Cortex of kidney (tissue), 1 donor: ENCODE measurements around the gene ADAMTS6.
"Not testable (repeated sequence)": the region's sequence is repeated elsewhere in the genome, so short reads cannot be mapped to it uniquely, and the experiment has no call there.

ENCODE experiments used
- DNase-seq: peaks from one replicate; lab custom pipeline; 2025; lab: John Stamatoyannopoulos, UW

Gene ADAMTS6, protein sequence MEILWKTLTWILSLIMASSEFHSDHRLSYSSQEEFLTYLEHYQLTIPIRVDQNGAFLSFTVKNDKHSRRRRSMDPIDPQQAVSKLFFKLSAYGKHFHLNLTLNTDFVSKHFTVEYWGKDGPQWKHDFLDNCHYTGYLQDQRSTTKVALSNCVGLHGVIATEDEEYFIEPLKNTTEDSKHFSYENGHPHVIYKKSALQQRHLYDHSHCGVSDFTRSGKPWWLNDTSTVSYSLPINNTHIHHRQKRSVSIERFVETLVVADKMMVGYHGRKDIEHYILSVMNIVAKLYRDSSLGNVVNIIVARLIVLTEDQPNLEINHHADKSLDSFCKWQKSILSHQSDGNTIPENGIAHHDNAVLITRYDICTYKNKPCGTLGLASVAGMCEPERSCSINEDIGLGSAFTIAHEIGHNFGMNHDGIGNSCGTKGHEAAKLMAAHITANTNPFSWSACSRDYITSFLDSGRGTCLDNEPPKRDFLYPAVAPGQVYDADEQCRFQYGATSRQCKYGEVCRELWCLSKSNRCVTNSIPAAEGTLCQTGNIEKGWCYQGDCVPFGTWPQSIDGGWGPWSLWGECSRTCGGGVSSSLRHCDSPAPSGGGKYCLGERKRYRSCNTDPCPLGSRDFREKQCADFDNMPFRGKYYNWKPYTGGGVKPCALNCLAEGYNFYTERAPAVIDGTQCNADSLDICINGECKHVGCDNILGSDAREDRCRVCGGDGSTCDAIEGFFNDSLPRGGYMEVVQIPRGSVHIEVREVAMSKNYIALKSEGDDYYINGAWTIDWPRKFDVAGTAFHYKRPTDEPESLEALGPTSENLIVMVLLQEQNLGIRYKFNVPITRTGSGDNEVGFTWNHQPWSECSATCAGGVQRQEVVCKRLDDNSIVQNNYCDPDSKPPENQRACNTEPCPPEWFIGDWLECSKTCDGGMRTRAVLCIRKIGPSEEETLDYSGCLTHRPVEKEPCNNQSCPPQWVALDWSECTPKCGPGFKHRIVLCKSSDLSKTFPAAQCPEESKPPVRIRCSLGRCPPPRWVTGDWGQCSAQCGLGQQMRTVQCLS (N-terminal part only)

DNA sequence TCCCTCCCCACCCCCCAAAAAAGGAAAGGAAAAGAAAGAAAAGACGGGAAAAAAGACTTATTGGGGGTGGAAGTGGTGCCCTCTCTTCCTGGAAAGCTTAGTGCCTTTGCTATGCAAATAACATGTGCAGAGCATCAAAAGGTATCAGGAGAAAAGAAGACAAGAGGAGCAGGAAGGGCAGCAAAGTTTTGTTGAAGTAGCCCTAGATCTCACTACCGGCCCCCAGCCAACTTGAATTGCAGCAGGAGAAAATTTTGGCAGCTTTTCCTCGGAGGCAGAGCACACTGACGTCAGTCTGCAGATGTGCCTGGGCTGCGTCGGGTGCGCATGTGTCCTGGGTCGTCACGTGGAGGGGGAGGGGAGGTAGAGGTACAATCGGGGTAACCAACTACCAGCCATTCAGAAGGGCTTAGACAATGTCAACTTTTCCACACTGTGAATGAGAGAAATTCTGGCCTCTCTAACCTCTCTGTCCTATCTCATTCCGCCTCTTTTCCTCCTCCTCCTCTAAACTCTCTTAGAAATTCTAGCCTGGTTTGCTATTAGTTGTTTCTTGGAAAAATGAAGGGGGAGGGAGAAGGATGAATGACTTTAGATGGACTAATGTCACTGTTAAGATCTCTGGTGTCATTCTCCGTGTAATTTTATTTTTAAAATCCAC is at the start of gene ADAMTS6:
TSS of gene ADAMTS6 (minus strand) at position 286 of the 661 bp plus-strand sequence. CDS start 8,247 bp downstream, outside the sequence.
- no peak for DNase-seq

DNA sequence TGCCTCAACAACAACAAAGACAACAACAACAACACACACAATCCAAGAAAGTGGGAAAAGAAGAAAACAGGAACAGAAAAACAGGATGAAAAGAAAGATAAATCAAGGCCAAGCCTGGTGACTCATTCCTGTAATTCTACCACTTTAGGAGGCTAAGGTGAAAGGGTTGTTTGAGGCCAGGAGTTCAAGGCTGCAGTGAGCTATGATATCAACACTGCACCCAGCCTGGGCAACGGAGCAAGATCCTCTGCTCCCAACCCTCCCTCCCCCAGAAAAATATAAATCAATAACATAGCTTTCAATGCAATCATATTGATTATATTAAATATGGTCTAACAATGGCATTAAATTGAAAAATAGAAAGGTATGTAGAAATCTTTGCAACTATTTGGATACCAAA is 49.2 kb upstream of the ADAMTS6 start:
- DNase-seq = no peak

DNA sequence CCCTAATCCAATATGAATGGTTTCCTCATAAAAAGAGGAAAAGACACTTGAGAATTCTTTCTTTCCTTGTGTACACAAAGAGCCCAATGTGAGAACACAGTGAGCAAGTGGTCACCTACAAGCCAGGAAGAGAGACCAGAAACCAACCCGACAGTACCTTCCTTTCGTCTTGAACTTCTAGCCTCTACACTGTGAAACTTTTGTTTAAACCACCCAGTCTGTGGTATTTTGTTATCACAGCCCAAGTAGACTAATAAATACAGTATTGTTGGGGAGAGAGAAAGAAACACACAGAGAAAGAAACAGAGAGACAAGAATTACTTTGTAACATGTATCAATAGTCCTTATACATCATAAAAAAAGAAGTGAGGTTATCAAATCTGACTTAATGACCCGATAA is 44.0 kb upstream of the ADAMTS6 start:
- no peak for DNase-seq

DNA sequence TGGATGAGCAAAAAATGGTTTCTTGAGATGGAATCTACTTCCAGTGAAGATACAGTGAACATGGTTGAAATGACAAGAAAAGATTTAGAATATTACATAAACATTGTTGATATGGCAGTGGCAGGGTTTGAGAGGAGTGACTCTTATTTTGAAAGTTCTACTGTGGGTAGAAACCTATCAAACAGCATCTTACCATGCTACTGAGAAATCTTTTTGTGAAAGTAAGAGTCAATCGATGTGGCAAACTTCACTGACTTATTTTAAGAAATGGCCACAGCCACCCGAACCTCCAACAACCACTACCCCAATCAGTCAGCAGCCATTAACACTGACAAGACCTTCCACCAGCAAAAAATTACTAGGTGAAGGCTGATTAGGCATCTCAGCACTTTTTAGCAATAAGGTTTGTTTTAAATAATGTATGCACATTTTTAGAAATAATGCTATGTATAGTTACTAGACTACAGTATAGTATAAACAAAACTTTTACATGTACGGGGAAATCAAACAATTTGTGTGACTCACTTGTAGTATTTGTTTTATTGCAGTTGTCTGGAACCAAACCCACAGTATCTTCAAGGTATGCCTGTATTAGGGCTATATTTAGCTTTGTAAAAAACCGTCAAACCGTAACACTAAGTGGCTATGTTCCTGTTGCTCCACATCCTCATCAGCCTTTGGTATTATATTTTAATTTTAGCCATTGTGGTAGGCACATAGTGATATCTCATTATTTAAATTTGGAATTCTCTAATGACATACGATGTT is 30.6 kb upstream of the ADAMTS6 start:
- DNase-seq = no peak

DNA sequence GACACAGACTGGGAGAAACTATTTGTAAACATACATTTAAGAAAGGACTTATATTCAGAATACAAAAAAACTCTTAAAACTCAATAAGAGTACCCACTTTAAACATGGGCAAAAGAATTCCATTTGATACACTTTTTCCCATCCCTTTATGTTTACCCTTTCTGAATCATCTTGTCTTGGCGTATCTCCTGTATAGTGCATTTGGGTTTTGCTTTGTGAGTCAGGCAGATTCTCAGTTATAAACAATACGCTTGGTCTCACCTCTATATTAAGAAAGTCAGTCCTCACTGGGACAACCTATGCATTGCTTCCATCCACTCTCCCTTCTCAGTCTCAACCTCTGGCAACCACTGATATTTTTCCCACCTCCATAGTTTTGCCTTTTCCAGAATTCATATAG is 27.3 kb upstream of the ADAMTS6 start:
- no peak for DNase-seq

DNA sequence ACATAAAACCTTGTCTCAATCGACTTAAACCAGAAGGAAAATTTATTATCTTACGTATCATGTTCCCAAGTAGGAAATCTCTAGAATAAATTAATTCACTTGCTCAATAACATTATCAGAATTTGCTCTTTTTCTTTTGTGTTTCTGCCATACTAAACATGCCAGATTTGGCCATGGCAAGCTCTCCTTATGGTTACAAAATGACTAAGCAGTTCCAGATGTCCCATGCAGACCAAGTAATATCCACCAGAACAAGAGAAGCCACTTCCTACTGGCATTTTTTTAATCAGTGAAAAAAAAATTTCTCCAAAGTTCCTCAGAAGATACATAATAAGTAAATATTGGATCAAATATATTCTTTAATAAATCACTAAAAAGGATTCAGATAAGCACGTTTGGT is 25.2 kb upstream of the ADAMTS6 start:
- DNase-seq = no peak

DNA sequence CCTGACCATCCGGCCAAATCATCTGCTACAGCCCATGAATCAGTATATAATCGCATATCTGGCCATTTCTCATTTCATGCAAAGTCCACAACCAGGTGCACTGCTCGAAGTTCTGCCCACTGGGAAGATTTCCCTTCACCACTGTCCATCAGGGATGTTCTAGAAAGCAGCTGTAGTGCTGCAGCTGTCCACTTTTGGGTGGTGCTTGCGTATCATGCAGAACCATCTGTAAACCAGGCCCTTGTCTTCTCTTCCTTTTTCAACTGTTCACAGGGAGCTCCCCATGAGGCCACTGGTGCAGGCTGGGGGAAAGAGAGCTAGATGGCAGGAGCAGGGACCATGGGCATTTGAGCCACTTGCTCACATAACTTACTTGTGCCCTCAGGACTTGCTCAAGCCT is 7.4 kb upstream of the ADAMTS6 start:
- DNase-seq = no peak

DNA sequence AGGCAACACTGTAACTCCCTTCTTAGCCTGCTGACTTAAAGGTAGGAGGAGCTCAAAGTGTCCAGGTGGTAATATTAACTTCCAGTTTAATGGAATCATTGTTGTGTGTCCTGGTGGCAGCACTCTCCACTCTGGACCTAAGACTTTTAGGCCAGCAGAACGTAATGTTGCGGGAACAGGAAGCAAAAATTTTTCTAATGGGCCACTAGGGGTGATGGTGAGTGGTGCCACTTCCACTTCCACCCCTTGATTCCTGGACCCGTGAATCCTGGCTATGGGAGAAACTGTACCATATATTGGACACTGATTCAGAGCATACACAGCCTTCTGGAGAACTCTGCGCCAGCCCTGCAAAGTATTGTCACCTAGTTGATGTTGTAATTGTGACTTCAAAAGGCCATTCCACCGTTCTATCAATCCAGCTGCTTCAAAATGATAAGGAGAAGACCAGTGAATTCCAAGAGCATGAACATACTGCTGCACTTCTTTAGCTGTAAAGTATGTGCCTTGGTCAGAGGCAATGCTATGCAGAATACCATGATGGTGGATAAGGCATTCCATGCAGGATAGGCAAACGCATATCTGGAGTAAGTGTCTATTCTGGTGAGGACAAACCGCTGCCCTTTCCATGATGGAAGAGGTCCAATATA is 6.4 kb upstream of the ADAMTS6 start:
- DNase-seq = not testable (repeated sequence)

DNA sequence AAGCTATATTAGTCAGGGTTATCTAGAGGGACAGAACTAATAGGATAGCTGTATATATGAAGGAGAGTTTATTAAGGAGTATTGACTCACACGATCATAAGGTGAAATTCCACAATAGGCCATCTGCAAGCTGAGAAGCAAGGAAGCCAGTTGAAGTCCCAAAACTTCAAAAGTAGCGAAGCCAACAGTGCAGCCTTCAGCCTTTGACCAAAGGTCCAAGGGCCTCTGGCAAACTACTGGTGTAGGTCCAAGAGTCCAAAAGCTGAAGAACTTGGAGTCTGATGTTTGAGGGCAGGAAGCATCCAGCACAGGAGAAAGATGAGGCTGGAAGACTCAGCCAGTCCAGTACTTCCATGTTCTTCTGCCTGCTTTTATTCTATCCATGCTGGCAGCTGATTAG is 5.1 kb upstream of the ADAMTS6 start:
- DNase-seq = not testable (repeated sequence)

GRCh38 chr5:65485405-65485804 is 3.7 kb upstream of the ADAMTS6 start:
- DNase-seq = no peak

- DNase-seq = no peak
These were observed 2.0 kb upstream of the ADAMTS6 start for GRCh38 chr5:65483546-65484346.

DNA sequence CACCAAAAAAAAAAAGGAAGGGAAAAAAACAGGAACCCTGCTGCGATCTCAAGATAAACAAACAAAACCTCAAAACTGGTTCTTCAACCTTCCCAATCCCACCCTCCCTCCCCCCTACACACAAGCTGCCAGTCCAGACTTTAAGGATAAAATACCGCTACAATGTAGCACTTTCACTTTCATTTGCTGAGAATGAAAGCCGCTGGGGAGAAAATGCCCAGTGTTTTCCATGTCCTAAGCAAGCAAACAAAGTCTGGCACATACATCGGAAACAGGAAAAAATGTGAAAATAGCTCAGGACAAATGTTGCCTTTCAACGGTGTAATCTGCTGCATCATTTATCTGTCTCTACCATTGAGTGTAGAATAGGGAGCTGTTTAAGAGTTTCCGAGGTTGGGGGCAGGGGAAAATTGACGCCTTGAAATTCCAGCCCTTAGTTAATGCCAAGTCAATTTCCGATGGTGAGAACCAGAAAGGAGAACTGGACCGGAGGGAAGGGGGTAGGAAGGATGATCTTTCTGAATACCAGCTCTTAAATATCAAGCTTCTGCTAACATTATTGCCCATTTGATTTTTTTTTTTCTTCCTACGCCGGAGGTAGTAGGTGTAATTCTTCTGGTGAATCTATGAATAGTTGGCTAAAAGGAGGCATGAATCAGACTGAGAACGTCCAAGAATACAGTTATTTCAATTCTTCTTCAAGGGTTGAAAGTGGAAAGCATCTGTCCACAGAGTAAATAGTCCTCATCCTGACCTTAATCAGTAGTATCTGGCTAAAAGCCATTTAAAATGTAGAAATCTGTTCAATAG is 1.2 kb upstream of the ADAMTS6 start:
- no peak for DNase-seq

GRCh38 chr5:65482296-65482735 is 596 bp upstream of the ADAMTS6 start:
- DNase-seq = no peak

DNA sequence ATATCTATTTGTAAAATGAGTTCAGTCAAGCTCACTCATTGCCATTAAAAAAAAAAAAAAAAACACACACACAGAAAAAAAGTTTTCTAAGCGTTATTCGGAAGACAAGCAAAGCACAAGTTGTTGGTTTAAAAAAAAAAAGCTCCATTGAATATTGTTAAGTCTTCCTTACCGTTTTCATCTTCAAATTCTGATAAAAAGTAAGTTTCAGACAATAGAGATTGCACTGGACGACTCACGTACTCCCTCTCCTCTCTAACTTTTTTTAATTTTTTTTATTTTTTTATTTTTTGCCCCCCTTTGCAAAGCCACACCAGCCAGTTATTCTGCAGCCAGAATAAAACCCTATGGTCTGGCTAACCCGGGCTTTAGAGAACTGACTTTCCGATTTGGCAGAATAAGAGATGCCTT is 544 bp downstream of the ADAMTS6 start:
- DNase-seq = no peak

DNA sequence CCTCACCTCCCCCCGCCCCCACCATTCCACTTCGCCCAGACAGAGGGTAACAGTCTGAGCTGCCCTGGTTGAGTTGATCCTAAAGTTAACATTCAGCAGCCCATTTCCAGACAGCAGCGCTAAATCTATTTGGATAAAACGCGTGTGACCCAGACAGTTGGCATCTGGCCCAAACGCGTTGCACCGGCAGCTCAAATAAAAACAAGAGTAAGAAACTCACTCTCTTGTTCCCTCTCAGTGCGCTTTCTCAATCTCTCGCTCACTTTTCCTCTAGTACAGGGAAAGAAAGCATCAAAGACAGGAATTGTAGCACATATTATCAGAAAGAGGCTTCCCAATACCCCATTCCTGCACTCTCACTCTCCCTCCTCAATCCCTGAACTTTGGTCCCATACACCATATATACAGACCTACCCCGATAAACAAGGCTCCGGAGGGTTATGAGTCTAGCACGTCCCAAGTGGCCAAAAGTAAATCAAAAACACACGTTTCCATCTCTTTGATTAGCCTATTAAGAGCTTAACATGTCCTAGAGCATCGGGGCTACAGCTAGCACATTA is 1.3 kb downstream of the ADAMTS6 start:
- DNase-seq = no peak

GRCh38 chr5:65479527-65479926 is 2.2 kb downstream of the ADAMTS6 start:
- DNase-seq = no peak

GRCh38 chr5:65478336-65478735 is 3.4 kb downstream of the ADAMTS6 start:
- DNase-seq = no peak

GRCh38 chr5:65475895-65476294 is 5.8 kb downstream of the ADAMTS6 start:
- no peak for DNase-seq

- DNase-seq = no peak
These were observed 6.4 kb downstream of the ADAMTS6 start for GRCh38 chr5:65475336-65475735.
